NCI-H2081 (cell line): ENCODE results near the gene RASIP1.

Source experiments
- DNase-seq, 2 experiments: peaks; one replicate each; lab custom pipeline; 2025; lab: John Stamatoyannopoulos, UW

RASIP1 gene

GRCh38 chr19:48756212-48756611 is 15.8 kb upstream of the RASIP1 start:
- no peak for DNase-seq

DNA sequence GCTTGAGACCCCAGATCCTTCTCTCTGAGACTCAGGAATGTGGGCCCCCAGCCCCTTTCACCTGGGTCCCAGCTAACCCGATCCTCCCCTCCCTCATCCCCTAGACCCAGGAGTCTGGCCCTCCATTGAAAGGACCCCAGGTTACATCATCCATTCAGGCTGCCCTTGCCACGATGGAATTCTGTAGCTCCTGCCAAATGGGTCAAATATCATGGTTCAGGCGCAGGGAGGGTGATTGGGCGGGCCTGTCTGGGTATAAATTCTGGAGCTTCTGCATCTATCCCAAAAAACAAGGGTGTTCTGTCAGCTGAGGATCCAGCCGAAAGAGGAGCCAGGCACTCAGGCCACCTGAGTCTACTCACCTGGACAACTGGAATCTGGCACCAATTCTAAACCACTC is 15.4 kb upstream of the RASIP1 start:
- no peak for DNase-seq

- DNase-seq: no peak
Observed at GRCh38 chr19:48755084-48755641, 14.8 kb upstream of the RASIP1 start, which contains the start of gene FGF21. Gene FGF21, plus strand, starts transcription at chr19:48755524. Its CDS starts 713 bp downstream, at chr19:48756237.

- DNase-seq: peak; percentile 92 to 93
Observed at GRCh38 chr19:48752496-48753365, 12.3 kb upstream of the RASIP1 start, which contains the start of gene FUT1. Gene FUT1, minus strand, starts transcription at chr19:48752641. Its CDS starts 1,360 bp downstream, at chr19:48751281.

DNA sequence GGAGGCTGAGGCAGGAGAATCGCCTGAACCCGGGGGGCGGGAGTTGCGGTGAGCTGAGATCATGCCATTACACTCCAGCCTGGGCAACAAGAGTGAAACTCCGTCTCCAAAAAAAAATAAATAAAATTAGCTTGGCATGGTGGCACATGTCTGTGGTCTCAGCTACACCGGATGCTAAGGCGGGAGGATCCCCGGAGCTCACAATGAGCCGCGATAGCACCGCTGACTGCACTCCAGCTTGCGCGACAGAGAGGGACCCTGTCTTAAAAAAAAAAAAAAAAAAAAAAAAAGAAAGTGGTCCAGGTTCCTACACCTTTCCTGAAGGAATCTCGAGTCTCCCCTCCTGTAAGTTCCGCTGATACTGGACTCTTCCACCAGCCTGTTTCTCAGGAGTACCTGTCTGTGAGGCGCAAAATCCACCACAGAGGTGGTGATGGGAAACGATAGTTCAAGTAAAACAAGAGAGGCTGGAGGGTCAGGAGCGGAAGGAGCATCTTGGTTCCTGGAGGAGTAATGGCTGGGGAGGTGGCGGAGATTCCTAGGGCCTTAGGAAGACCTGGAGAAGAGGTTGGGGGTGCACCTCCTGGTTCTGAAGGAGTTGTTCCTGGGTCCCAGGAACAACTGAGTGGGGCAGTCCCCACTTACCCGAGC is 11.6 kb upstream of the RASIP1 start:
- peak in 1 of 2 experiments; percentile 11 for DNase-seq

GRCh38 chr19:48750771-48751504 is 10.5 kb upstream of the RASIP1 start:
- DNase-seq: no peak

DNA sequence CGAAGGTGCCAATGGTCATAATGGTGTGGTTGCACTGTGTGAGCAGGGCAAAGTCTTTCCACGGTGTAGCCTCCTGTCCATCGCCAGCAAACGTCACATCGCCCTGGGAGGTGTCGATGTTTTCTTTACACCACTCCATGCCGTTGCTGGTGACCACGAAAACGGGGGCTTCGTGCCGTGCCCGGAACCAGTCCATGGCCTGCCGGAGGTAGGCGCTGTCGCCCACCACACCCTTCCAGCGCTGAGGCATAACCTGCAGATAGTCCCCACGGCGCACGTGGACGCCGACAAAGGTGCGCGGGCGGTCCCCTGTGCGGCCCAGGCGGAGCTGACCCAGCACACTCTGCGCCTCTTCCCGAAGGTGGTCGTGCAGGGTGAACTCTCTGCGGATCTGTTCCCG is 9.9 kb upstream of the RASIP1 start:
- no peak for DNase-seq

GRCh38 chr19:48749571-48750198 is 9.3 kb upstream of the RASIP1 start:
- DNase-seq: no peak

DNA sequence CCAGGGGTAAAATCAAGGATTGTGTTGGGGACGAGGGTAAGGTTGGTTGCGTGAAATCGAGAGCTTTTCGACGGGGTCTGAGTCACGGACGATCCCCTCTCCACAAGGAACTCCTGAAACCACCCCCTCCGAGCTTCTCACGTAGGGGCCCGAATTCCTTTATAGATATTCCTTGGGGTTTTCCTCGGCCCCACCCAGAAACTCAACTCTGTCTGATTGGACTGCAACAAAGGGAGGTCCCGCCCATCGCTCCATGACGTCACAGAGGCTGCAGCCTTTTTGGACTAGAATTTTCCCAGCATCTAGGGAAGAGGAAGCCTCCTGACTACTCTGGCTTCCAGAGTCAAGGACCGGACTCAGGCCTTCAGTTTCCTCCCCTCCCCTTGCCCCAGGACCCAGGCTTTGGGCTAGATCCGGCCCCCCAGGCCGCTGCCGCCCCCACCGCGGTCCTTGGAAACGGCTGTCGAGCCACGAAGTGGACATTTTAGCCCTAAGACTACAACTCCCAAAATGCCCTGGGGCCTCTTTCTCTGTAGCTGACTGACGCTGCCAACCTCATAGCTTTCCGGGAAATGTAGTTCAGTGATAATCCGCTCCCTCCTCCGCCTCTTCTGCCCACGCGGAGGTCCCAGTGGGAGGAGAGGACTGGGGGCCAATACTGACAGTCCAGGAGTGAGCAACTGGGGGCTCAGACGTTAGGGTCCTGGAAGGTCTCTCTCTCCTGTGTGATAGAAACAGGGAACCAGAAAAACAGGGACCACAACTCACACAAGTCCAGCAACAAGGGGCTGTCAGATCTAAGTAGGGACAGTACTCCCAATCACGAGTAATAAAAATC is 6.5 kb upstream of the RASIP1 start, which contains the start of gene IZUMO1:
Gene IZUMO1 (minus strand): TSS at position 172 of the 838 bp plus-strand sequence. CDS start 1,050 bp downstream, outside the sequence.
- DNase-seq: no peak

- DNase-seq: no peak
Observed at GRCh38 chr19:48746110-48746509, 5.7 kb upstream of the RASIP1 start.

DNA sequence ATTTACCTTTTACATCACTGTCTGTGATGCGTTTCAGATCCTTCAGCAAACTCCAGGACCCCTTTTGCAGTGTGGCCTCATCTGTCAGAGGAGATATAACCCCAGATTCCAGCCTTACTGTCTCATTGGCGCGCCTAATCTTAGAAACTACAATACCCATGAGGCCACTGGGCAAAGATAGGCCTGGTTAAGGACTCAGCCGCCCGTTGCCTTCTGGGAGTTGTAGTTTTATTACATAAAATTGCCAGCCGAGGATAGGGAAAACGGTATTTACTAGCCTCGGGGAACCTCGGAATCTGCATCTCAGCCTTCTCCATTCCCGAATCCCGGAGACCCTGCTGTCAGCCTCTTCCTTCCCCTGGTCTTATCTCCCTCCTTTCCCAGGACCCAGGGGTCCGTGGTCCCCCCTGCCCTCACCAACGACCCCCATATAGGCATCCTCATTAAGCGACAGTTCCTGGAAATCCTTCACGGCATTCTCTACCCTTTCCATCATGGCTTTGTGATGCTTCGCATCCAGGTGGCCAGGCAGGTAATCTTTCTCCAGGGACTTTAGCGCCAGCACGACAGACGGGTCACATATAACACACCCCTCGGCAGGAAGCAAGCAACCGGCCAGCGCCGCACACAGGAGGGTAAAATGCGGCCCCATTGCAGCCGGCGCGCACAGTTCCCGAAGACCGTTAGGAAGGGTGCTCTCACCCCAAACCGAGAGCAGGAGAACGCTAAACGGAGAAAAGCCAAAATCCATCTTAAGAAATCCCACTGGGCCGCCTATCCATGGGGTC is 5.0 kb upstream of the RASIP1 start:
- DNase-seq: peak; percentile 22 to 36

DNA sequence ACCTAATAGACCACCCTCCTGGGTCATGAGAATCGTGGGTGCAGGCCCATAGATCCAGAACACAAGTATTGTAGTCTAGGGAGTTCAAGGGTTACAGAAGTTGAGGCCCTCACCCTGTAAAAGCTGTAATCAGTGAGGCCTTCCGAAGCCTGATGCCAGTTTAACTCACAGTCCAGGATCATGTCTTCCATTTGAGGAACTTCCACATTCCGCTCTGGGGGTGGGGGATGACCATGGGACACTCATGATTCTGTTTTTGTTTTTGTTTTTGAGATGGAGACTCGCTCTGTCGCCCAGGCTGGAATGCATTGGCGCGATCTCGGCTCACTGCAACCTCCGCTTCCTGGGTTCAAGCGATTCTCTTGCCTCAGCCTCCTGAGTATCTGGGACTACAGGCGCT is 1.7 kb upstream of the RASIP1 start:
- DNase-seq: no peak

- DNase-seq: no peak
Observed at GRCh38 chr19:48741129-48741999, 954 bp upstream of the RASIP1 start.

DNA sequence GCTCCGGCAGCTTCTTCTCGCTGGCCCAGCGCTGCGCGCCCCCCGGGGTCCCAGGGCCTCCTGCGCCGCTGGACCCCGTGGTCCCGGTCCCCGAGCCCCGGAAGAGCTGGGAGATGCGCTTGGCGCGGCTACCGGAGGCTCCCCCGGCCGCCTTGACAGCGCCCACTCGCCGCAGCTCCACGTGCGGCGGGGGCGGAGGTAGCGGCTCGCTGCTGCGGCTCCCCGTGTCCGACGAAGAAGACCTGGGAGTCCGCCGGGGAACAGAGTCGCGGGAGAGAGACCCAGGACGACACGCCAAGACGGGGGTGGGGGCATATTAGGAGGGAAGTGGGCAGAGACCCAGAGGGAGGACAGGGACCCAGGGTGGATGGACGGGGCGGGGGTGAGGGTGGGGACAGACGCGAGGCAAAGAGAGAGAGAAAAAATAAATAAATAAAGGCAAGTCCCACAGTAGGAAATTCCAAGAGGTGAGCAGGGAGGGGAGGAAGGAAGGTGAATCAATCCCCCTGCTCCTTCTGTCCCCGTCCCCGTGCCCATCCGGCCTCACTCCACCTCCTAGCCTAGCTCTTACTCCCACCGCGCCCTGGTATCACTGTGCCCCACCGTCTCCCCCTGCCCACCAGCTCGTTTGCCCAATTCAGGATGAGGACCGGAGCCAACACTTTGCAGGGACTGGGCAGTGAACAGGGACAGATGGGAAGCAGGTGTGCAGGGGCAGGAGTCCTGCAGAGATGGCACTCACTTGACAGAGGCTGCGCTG is 826 bp downstream of the RASIP1 start:
- peak; percentile 40 to 77 for DNase-seq

- DNase-seq: peak; percentile 89
Observed at GRCh38 chr19:48738557-48739403, 1.6 kb downstream of the RASIP1 start.

GRCh38 chr19:48737360-48737998 is 2.9 kb downstream of the RASIP1 start:
- no peak for DNase-seq
